C4-2B (cell line): ENCODE measurements around the gene PSMD9.
"Not testable (repeated sequence)": the region's sequence is repeated elsewhere in the genome, so short reads cannot be mapped to it uniquely, and the experiment has no call there.

ENCODE experiments used
- ZFX ChIP-seq: fragments of 450-650 bp; IDR thresholded peaks from 2 replicates; pipeline ENCODE4 v1.6.1; 2017
- TF ChIP-seq, protein P1 (sequence below): fragments of 450-650 bp; conservative IDR thresholded peaks from 2 replicates; pipeline ENCODE4 v1.5.1; 2017; ENCODE audit warnings: mild to moderate bottlenecking

- TF ChIP-seq, protein P1, sequence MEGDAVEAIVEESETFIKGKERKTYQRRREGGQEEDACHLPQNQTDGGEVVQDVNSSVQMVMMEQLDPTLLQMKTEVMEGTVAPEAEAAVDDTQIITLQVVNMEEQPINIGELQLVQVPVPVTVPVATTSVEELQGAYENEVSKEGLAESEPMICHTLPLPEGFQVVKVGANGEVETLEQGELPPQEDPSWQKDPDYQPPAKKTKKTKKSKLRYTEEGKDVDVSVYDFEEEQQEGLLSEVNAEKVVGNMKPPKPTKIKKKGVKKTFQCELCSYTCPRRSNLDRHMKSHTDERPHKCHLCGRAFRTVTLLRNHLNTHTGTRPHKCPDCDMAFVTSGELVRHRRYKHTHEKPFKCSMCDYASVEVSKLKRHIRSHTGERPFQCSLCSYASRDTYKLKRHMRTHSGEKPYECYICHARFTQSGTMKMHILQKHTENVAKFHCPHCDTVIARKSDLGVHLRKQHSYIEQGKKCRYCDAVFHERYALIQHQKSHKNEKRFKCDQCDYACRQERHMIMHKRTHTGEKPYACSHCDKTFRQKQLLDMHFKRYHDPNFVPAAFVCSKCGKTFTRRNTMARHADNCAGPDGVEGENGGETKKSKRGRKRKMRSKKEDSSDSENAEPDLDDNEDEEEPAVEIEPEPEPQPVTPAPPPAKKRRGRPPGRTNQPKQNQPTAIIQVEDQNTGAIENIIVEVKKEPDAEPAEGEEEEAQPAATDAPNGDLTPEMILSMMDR = not testable (repeated sequence)
- not testable (repeated sequence) for TF ChIP-seq ZFX
Observed at GRCh38 chr12:121869229-121869628, 19.4 kb upstream of the PSMD9 start.
